ENCODE data around the gene NUP62CL. TPM values are rescaled to one million over a fixed set of nuclear protein-coding genes. Genes with fewer than 3 reads are reported as not detected.

NUP62CL gene
- total RNA-seq, 2 donors from 2014 or later = 6.4 to 12.5 TPM

DNA sequence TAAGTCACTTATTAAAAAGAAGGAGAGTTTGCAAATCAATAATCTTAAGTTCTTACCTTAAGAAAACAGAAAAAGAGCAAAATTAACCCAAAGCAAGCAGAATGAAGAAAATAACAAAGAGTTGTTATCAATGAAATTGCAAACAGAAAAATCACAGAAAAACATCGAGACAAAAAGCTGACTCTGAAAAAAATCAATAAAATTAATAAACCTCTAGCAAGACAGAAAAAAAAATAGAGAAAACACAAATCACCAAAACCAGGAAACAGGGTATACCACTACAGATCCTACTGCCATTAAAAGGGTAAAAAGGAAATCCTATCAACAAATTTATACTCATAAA is 70.3 kb downstream of the NUP62CL start:
- Mint-ChIP-seq H3K36me3 (ENCODE audit: low read depth) (peaks cover 7% of the 10 kb centered on the region), H3K27ac (no peak overlapping the region), H3K4me3 (no peak overlapping the region), H3K9me3 (peaks cover 51% of the 10 kb centered on the region), H3K4me1 (no peaks in the 10 kb centered on the region), H3K27me3 (ENCODE audit: insufficient read depth) (no peaks in the 10 kb centered on the region)
- WGBS, 2 experiments (ENCODE audit: insufficient coverage in 1 of 2, insufficient read length in 1 of 2) = 100% methylated on average over 1 of the region's 1 CpG; no CpG with 5 or more reads in 1 of the 2 experiments
- Histone ChIP-seq H3K9me3 (ENCODE audit: control insufficient read depth, low read length) (no peaks in the 10 kb centered on the region), H3K9ac (ENCODE audit: extremely low read depth, low read length, poor library complexity, severe bottlenecking) (no peak overlapping the region), H3K36me3 (ENCODE audit: control insufficient read depth, insufficient read depth, low read length) (no peaks in the 10 kb centered on the region), H3K4me3 (ENCODE audit: low read length) (no peak overlapping the region), H3K4me1 (ENCODE audit: control insufficient read depth, insufficient read depth, low read length) (no peaks in the 10 kb centered on the region), H3K27me3 (ENCODE audit: control insufficient read depth, insufficient read depth, low read length, poor library complexity, severe bottlenecking) (no peaks in the 10 kb centered on the region), H3K27ac (ENCODE audit: low read depth, low read length) (no peak overlapping the region)
- DNase-seq = no peak
- TF ChIP-seq, protein P1, sequence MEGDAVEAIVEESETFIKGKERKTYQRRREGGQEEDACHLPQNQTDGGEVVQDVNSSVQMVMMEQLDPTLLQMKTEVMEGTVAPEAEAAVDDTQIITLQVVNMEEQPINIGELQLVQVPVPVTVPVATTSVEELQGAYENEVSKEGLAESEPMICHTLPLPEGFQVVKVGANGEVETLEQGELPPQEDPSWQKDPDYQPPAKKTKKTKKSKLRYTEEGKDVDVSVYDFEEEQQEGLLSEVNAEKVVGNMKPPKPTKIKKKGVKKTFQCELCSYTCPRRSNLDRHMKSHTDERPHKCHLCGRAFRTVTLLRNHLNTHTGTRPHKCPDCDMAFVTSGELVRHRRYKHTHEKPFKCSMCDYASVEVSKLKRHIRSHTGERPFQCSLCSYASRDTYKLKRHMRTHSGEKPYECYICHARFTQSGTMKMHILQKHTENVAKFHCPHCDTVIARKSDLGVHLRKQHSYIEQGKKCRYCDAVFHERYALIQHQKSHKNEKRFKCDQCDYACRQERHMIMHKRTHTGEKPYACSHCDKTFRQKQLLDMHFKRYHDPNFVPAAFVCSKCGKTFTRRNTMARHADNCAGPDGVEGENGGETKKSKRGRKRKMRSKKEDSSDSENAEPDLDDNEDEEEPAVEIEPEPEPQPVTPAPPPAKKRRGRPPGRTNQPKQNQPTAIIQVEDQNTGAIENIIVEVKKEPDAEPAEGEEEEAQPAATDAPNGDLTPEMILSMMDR (conservative IDR thresholded peaks at IDR 0.05) = no peak

DNA sequence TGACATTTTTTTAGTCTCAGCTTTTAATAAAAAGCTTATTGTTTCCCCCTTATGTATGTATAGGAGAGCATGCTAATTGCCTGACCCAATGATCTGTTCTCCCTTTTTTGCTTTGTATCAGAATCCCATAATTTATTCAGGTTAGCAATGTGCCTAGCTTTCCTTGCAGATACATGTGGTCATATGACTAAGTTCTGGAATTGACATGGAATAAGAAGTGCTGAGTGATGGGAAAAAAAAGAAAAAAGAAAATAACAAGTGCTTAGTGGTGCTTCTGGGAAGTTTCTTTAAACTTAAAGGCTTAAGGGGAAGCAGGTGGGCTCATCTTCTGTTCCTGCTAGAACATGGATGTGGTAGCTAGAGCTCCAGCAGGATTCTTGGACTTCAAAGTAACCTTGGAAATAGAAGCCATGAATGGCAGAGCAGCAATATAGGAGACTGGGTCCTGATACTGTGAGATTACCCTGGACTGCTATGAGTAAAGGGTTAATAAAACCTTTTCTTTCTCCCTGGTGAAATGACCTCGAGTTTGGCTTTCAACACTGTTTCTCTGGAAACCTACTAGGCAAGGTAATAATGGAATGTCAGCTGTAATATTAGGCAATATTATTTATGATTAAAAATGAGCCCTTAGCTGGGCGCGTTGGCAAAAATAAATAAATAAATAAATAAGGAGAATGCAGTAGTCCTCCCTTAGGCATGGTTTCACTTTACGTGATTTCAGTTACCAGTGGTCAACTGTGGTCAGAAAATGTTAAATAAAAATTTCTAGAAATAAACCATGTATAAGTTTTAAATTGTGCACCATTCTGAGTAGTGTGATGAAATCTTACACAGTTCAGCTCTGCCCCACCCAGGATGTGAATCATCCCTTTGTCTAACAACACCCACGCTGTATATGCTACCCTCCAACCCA is 70.9 kb downstream of the NUP62CL start:
- no peak overlapping the region for H3K27ac Mint-ChIP-seq

DNA sequence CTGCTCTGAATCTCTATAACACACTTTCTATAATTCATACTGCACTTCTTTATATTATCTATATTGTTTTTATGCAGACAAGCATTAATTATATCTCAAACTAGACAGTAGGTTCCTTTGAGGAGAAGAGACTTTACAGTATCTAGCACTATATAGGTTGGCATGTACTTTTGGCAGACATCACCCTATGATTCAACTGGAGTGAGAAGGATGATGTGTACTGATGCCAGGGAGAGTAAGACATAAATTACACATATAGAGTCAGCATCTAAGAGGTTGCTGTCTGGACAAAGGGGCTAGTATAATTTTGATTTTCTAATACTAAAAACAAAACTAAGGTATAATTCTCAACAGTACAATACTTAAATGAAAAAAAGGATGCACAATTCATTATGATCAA is 82.5 kb downstream of the NUP62CL start:
- Histone ChIP-seq H3K4me1 (ENCODE audit: control insufficient read depth, insufficient read depth, low read length) (no peaks in the 10 kb centered on the region), H3K36me3 (ENCODE audit: control insufficient read depth, insufficient read depth, low read length) (no peaks in the 10 kb centered on the region), H3K27ac (ENCODE audit: low read depth, low read length) (no peak overlapping the region), H3K4me3 (ENCODE audit: low read length) (no peak overlapping the region), H3K9me3 (ENCODE audit: control insufficient read depth, low read length) (no peaks in the 10 kb centered on the region), H3K27me3 (ENCODE audit: control insufficient read depth, insufficient read depth, low read length, poor library complexity, severe bottlenecking) (no peaks in the 10 kb centered on the region), H3K9ac (ENCODE audit: extremely low read depth, low read length, poor library complexity, severe bottlenecking) (no peak overlapping the region)
- TF ChIP-seq, protein P1 (conservative IDR thresholded peaks at IDR 0.05) = no peak
- H3K9me3 Mint-ChIP-seq = peaks cover 39% of the 10 kb centered on the region
- H3K27ac Mint-ChIP-seq = no peak overlapping the region
- H3K27me3 Mint-ChIP-seq (ENCODE audit: insufficient read depth) = no peaks in the 10 kb centered on the region
- no peaks in the 10 kb centered on the region for H3K36me3 Mint-ChIP-seq (ENCODE audit: low read depth)
- DNase-seq = no peak
- H3K4me3 Mint-ChIP-seq = no peak overlapping the region
- H3K4me1 Mint-ChIP-seq = peaks cover under 1% of the 10 kb centered on the region

More for the DNA sequence above, 70.9 kb downstream of the NUP62CL start:
- Mint-ChIP-seq H3K9me3 (peaks cover 49% of the 10 kb centered on the region), H3K4me3 (no peak overlapping the region), H3K4me1 (no peaks in the 10 kb centered on the region), H3K27me3 (ENCODE audit: insufficient read depth) (no peaks in the 10 kb centered on the region), H3K36me3 (ENCODE audit: low read depth) (peaks cover 7% of the 10 kb centered on the region)
- TF ChIP-seq, protein P1 (conservative IDR thresholded peaks at IDR 0.05) = no peak
- Histone ChIP-seq H3K9ac (ENCODE audit: extremely low read depth, low read length, poor library complexity, severe bottlenecking) (no peak overlapping the region), H3K27me3 (ENCODE audit: control insufficient read depth, insufficient read depth, low read length, poor library complexity, severe bottlenecking) (no peaks in the 10 kb centered on the region), H3K9me3 (ENCODE audit: control insufficient read depth, low read length) (no peaks in the 10 kb centered on the region), H3K27ac (ENCODE audit: low read depth, low read length) (no peak overlapping the region), H3K36me3 (ENCODE audit: control insufficient read depth, insufficient read depth, low read length) (no peaks in the 10 kb centered on the region), H3K4me3 (ENCODE audit: low read length) (no peak overlapping the region), H3K4me1 (ENCODE audit: control insufficient read depth, insufficient read depth, low read length) (no peaks in the 10 kb centered on the region)
- DNase-seq = no peak
- 79 to 80% methylated on average over 1 to 3 of the region's 5 CpGs for WGBS, 2 experiments (ENCODE audit: insufficient coverage in 1 of 2, insufficient read length in 1 of 2)

Data from endodermal cell (in vitro differentiated cells).